ENCODE data around the gene BLOC1S5. TPM values are rescaled to one million over a fixed set of nuclear protein-coding genes. Genes with fewer than 3 reads are reported as not detected.
"Not testable (repeated sequence)": the region's sequence is repeated elsewhere in the genome, so short reads cannot be mapped to it uniquely, and the experiment has no call there.

The BLOC1S5 gene
- total RNA-seq, 1 experiment from 2014 or later: 9.1 TPM

DNA sequence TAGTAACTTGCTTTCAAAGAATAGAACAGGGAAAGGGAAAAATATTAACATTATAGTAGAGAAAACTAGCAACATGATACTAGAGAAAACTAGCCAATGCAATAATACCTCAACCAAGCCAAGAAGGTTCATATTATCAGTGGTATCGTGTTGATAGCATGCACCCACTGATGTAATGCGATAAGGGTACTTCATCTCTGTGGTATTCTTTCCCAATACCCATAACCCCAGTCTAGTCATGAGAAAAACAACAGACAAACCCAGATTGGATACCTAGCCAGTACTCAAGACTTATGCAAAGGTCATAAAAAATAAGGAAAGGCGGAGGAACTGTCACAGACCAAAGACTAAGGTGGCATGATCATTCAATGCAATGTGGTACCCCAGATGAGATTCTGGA, 21.0 kb downstream of the BLOC1S5 start:
- Histone ChIP-seq H3K4me3 (ENCODE audit: low read length) (no peak overlapping the region), H3F3A (ENCODE audit: low read length, unreplicated experiment) (no peaks in the 10 kb centered on the region), H3K4me2 (ENCODE audit: low read length) (no peak overlapping the region), H3K79me2 (ENCODE audit: low read length) (no peaks in the 10 kb centered on the region), H3K9me2 (replicated peaks; ENCODE audit: low read length) (no peaks in the 10 kb centered on the region), H4K20me1 (ENCODE audit: low read length) (no peaks in the 10 kb centered on the region), H3K27ac (ENCODE audit: low read length) (no peak overlapping the region), H3K9ac (ENCODE audit: low read length) (no peak overlapping the region), H3K4me1 (ENCODE audit: insufficient read depth, low read length) (peaks cover 14% of the 10 kb centered on the region), H2AFZ (ENCODE audit: low read length) (no peak overlapping the region), H3K9me3 (ENCODE audit: low read length) (no peaks in the 10 kb centered on the region), H3K36me3 (ENCODE audit: low read depth, low read length) (peaks cover 9% of the 10 kb centered on the region), H3K27me3 (ENCODE audit: low read length) (no peaks in the 10 kb centered on the region)
- no TSS peak for BruUV-seq (replicated peaks)
- ChIA-PET CTCF (no interaction called here), POLR2A (ENCODE audit: unreplicated experiment) (no interaction called here)
- ATAC-seq: no peak
- intact Hi-C loops (cut with micrococcal nuclease): no loop called here
- TF ChIP-seq, protein P1, sequence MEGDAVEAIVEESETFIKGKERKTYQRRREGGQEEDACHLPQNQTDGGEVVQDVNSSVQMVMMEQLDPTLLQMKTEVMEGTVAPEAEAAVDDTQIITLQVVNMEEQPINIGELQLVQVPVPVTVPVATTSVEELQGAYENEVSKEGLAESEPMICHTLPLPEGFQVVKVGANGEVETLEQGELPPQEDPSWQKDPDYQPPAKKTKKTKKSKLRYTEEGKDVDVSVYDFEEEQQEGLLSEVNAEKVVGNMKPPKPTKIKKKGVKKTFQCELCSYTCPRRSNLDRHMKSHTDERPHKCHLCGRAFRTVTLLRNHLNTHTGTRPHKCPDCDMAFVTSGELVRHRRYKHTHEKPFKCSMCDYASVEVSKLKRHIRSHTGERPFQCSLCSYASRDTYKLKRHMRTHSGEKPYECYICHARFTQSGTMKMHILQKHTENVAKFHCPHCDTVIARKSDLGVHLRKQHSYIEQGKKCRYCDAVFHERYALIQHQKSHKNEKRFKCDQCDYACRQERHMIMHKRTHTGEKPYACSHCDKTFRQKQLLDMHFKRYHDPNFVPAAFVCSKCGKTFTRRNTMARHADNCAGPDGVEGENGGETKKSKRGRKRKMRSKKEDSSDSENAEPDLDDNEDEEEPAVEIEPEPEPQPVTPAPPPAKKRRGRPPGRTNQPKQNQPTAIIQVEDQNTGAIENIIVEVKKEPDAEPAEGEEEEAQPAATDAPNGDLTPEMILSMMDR (conservative IDR thresholded peaks at IDR 0.05; ENCODE audit: low read depth, low read length): no peak
- TF ChIP-seq EZH2 (IDR thresholded peaks at IDR 0.05; ENCODE audit: low read length, unreplicated experiment): no peak
- no peak for TF ChIP-seq EZH2phosphoT487 (IDR thresholded peaks at IDR 0.05; ENCODE audit: borderline replicate concordance, low read length)
- no peak for DNase-seq

DNA sequence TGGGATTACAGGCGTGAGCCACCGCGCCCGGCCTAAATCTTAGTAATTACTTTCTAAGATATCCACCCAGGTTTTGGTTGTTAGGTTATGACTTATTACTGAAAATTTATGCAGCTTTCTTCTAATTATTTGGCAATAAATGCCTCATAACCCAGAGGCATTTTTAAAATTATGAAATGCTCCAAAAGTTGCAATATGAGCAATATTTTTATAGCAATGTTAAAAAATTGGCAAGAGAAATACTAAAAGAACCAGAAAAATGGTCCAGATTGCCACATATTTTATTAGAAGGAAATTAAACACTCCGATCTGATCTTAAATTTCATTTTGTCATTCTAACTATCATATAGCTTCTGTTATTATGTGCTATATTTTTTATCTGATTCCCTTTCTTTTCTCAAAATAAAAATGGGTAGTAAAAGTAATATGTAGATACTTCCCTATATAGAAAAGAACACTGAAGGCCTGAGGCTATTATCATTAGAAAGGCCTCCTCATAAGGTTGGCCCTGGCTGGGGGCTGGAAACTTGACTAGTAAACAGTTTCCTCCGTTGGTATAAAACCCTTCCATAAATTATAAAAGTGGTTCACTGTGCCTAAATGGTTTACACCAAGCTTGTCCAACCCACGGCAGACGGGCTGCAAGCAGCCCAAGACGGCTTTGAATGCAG, 22.1 kb downstream of the BLOC1S5 start:
- Histone ChIP-seq H3K9me2 (replicated peaks; ENCODE audit: low read length) (no peaks in the 10 kb centered on the region), H3K4me1 (ENCODE audit: insufficient read depth, low read length) (peaks cover 2% of the 10 kb centered on the region), H3K9me3 (ENCODE audit: low read length) (no peaks in the 10 kb centered on the region), H3K9ac (ENCODE audit: low read length) (no peak overlapping the region), H4K20me1 (ENCODE audit: low read length) (no peaks in the 10 kb centered on the region), H3K4me3 (ENCODE audit: low read length) (no peak overlapping the region), H3K27ac (ENCODE audit: low read length) (no peak overlapping the region), H3K27me3 (ENCODE audit: low read length) (no peaks in the 10 kb centered on the region), H3K79me2 (ENCODE audit: low read length) (no peaks in the 10 kb centered on the region), H3K4me2 (ENCODE audit: low read length) (no peak overlapping the region), H3K36me3 (ENCODE audit: low read depth, low read length) (peaks cover 9% of the 10 kb centered on the region), H3F3A (ENCODE audit: low read length, unreplicated experiment) (no peaks in the 10 kb centered on the region), H2AFZ (ENCODE audit: low read length) (no peak overlapping the region)
- TF ChIP-seq, protein P1 (conservative IDR thresholded peaks at IDR 0.05; ENCODE audit: low read depth, low read length): no peak
- no peak for TF ChIP-seq EZH2phosphoT487 (IDR thresholded peaks at IDR 0.05; ENCODE audit: borderline replicate concordance, low read length)
- no peak for TF ChIP-seq EZH2 (IDR thresholded peaks at IDR 0.05; ENCODE audit: low read length, unreplicated experiment)
- BruUV-seq (replicated peaks): no TSS peak
- no peak for DNase-seq
- intact Hi-C loops (cut with micrococcal nuclease): no loop called here
- CTCF ChIA-PET: no interaction called here
- ATAC-seq: no peak
- POLR2A ChIA-PET (ENCODE audit: unreplicated experiment): no interaction called here

DNA sequence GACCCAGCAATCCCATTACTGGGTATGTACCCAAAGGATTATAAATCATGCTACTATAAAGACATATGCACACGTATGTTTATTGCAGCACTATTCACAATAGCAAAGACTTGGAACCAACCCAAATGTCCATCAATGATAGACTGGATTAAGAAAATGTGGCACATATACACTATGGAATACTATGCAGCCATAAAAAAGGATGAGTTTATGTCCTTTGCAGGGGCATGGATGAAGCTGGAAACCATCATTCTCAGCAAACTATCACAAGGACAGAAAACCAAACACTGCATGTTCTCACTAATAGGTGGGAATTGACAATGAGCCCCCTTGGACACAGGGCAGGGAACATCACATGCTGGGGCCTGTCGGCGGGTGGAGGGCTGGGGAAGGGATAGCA, 30.1 kb downstream of the BLOC1S5 start:
- H3K79me2 ChIP-seq (ENCODE audit: low read length); DNase-seq; H3K4me1 ChIP-seq (ENCODE audit: insufficient read depth, low read length); H3K4me3 ChIP-seq (ENCODE audit: low read length); H3F3A ChIP-seq (ENCODE audit: low read length, unreplicated experiment); CTCF ChIA-PET; POLR2A ChIA-PET (ENCODE audit: unreplicated experiment); H3K27ac ChIP-seq (ENCODE audit: low read length); H3K4me2 ChIP-seq (ENCODE audit: low read length); intact Hi-C loops (cut with micrococcal nuclease); H3K9me2 ChIP-seq (replicated peaks; ENCODE audit: low read length); H3K36me3 ChIP-seq (ENCODE audit: low read depth, low read length); H2AFZ ChIP-seq (ENCODE audit: low read length); H3K9me3 ChIP-seq (ENCODE audit: low read length); BruUV-seq (replicated peaks); ATAC-seq; H3K27me3 ChIP-seq (ENCODE audit: low read length); H4K20me1 ChIP-seq (ENCODE audit: low read length); H3K9ac ChIP-seq (ENCODE audit: low read length): not testable (repeated sequence)
